Stimulated activated CD8-positive, alpha-beta memory T cell treated with anti-CD3 and anti-CD28 coated beads, Interleukin-15, amount 100 ng/mL, for 4 hours (primary cell): ENCODE data around the gene ERC2.

Experiments used
- DNase-seq, 2 donors: peaks; one replicate each; pipeline ENCODE4 v3.0.0-alpha.2; 2020; ENCODE audit warnings: low read depth in 2 of 2

Gene ERC2

DNA sequence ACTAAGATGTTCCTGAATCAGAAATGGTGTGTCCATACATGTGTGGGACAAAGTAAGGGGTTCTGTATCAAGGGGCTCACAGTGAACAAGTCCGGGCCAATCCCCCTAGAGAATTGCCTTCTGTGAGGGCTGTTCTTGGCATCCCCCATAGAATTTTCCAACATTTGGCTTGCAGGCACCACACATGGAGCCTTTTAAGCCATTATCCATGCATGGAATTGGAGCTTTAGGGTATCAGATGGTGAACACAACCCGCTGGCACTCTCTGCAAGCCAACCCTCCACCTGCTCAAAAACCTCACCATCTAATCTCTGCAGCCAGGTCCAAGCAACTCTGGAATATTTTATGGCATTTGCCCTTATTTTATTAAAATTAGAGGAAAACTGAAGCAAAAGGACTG lies 278.7 kb downstream of the ERC2 start:
- no peak for DNase-seq

DNA sequence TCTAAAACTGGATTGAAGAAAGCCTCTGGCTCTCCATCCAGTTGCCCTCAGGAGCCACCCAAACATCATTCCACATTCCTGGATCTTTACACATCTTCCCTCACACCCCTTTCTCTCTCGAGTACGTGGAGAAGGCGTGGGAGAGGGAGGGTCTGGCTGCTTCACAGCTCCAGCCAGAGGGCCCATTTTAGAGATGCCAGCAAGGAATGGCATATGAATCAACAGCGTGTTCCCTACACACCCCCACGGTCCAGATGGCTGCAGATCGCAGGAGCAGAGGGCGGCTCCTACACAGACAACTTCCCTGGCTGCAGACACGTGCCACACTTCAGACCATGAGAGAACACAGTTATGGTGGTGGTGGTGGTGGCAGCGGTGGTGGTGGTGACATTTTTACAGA lies 280.1 kb downstream of the ERC2 start:
- no peak for DNase-seq

DNA sequence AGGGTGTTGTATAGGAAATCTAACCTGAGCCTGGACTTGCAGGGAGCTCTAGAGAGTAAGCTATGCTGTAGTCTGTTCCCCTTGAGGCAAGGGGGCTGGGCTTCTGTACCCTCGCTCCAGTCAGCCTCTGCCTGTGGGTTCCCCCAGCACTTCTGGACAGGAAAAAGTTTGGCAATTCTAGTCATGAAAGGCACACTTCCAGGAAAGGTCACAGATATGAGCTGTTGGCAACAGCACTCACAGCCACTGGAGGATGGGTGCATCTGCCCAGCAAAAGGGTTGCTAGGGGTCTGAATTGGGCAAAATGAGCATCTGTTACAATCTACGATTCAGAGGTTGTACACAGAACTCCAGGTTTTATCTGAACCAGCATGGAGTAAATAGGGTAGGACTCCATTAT lies 281.2 kb downstream of the ERC2 start:
- DNase-seq, result no peak

DNA sequence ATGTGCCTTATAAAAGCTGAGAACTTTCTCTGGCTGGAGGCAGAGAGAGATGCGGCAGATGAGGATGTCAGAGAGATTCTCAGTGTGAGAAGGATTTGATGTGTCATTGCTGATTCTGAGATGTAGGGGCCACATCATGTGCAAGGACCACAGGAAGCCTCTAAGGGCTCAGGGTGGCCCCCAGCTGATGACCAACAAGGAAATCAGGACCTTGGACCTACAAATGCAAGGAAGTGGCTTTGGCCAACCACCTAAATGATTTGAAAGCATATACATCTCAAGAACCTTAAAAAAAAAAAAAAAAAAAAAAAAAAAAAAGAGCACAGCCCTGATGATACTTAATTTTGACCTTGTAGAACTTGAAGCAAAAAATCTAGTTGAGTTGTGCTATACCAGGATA lies 282.4 kb downstream of the ERC2 start:
- DNase-seq, result no peak

DNA sequence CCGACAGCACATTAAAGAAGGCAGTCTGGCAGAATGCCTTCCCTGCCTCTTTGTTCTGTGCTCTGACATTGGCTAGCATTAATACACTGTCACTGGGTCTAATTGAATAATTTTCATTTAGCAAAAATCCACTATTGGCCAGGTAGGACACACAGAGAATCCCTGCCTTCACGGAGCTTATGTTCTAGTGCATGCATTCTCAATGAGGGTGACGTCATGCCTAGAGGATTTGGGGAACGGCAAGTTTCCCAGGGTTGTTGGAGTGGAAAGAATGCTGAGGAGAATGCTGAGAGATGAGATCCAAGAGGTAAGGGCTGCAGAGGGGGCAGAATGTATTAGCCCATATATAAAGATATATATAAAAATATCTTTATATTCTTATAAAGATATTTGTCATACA lies 284.7 kb downstream of the ERC2 start:
- DNase-seq, result no peak

DNA sequence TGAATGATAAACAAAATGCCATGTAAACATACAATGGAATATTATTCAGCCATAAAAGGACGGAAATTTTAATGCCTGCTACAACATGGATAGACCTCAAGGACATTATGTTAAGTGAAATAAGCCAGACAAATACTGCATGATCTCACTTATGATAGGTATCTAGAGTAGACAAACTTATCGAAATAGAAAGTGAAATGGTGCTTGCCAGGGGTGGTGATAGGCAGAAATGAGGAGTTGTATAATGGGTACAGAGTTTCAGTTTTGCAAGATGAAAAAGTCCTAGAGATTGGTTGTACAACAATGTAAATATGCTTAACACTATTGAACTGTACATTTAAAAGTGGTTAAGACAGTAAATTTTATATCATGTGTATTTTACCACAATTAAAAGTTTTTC lies 287.8 kb downstream of the ERC2 start:
- DNase-seq, result no peak

DNA sequence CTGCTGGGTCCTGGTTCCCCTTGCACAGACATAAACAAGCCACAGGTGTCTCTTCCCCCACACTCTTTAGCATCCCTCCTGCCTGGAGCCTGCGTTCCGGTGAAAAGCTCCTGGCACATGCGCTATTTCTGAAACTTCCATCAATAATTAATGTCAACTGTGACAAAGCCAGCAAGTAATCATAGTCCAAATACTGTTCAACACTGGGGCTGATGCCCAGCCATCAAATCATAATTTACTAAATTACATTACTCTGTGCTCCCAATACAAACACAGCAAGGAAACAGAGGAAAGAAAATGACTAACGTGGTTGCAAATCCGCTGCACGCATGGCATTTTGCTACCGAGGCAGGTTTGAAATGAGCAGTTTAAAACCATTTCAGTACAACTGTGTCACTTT lies 294.7 kb downstream of the ERC2 start:
- DNase-seq, result no peak

DNA sequence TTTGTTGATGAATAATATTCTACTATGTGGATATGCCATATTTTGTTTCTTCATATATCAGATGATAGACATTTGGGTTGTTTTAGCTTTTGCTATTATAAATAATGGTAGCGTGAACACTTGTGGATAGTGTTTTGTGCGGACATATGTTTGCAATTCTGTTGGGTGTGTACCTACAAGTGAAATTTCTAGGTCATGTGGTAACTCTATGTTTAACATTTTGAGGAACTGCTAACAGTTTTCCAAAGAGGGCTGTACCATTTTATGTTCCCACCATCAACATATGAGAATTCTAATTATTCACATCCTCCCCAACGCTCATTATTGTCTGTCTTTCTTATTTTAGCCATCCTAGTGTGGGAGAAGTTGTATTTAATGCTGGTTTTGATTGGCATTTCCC lies 303.8 kb downstream of the ERC2 start:
- DNase-seq, result no peak

DNA sequence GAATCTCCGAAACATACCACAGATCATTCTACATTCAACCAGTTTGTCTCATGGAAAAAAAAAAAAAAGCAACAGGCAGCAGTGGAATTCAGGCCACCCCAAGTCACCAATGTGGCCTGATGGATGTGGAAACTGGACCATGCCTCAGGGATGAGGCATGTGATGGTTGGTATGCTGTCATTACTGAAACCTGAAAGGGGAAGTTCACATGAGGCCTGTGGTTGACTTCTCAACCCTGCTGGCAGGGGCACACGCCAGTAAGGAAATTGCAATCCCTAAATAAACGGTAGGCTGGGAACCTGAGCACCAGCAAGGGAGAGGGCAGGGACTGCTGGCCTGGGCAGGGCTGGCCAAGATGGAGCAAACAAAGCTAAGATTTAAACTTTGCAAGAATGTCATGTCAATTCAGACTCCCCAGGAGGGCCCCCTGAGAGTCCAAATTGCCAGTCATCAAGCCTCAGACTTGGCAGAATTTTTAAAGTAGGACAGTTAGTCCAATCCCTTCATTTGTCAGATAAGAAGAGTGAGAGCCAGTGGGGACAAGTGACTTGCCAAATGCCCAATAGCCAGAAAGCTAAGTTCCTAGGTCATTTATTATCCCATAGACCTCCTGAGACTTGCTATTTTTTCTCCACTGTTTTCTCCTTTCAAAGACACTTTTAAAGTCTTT lies 310.4 kb downstream of the ERC2 start:
- DNase-seq, result no peak

DNA sequence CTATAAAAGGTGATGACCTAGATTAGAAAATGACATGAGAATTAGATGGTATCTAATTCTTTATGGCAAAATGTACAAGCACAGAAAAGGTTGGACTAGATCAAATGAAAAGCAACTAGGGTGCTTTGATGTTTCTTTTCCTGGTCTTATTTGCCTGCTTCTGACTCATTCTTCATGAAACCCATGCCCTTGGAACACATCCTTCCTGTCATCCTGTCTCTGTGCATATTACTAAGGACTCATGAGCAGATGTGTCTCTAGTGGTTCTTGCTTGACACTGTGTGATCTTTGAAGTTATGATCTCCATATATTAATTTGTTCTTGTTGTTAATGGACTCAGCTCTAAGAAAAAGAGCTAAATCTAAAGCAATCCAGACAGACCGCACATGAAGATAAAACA lies 314.0 kb downstream of the ERC2 start:
- DNase-seq, result no peak

DNA sequence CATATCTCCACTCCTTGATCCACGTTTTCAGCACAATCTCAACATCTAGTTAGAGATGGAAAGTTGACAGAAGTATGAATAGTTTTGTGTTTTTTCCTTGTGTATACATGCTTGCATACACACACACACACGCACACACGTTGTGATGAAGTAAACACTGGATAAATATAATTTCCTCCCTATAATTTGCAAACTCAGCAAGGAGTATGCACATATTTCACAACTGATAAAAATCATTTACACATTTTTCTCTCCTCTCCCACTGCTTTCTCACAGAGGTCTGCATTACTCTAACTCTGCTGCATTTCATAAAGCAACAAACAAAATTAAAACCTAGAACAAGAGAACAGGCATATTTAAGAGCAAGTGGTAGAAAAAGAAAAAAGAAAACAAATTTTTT lies 320.9 kb downstream of the ERC2 start:
- no peak for DNase-seq

DNA sequence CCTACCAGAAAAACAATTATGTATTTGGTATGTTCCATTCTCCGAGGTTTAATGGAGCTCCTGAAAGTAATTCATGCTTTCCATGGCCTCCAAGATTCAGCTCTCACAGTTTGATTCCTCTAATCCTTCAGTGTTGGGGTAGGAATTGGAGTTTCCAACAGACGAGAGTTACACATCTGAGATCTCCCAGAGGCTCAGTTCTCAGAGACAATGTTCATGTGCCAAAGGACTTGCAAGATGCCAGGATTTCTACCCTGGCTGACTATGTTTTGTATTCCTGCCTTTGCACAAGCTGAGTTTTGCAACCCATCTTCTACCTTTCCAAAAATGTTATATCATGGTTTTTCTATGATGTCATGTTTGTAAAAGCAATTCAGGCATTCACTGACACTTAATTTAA lies 322.9 kb downstream of the ERC2 start:
- no peak for DNase-seq

DNA sequence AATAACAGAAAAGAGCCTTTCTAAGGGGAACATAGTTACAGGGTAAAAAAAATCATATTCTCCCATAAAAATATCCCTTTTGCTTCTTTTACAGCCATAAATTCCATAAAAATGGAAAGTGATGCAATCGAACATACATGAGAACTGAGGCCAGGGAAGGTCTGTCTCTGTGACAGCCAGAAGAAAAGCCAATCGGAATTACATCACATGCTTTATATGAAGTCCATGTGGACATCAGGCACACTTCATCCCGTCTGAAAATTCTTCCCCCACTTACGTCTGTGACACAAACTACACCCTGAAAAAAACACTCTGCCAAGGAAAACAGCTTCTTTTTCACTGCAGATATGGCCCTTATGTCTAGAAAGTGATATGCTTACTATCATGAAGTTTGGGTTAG lies 323.5 kb downstream of the ERC2 start:
- no peak for DNase-seq

DNA sequence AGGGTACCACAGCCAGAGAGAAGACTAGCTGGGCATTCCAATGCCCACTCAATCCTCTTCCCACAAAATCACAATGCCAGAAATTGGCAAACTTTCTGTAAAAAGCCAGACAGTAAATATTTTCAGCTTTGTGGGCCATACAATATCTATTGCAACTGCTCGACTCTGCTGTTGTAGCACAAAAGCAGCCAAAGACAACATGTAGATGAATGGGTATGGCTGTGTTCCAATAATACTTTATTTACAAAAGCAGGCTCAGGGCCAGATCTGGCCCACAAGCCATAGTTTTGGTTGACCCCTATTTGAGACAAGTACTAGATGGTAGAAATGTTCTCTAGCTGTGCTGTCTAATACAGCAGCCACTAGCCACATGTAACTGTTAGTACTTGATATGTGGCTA lies 330.9 kb downstream of the ERC2 start:
- no peak for DNase-seq

DNA sequence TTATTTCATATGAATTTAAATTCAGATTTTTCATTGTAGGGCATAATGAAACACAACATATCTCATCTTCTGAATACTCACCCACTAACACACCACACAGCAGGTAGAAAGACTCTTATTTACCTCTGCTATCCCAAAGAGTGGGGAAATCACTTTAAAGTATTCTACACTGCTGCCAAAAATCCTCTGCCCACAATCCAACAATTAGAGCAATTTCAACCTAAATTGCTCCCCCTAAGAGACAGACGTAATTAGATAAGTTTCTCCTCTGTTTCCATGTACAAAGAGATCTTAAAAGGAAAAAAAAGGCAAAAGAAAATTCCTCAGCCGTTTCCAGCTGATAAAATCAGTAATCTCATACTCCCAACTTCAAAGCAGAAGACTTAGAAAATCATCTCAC lies 331.8 kb downstream of the ERC2 start:
- DNase-seq, result no peak

DNA sequence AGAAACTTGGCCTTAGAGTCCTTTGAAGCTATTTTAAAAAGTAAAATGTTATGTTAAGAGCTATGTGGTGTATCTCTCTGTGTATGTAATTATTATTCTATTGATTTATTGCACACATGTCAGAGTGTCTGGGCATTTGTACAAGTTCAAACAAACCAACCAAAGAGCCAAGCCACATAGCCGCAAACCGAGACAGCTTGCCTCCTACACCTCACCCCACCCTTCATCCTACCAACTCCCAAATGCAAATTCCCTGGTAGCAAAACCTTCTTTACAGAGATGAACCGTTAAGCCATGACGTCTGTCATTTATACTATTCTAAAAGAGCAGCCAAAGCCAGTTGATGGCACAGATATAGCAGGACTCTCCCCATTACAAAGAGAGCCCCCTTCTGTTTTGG lies 332.3 kb downstream of the ERC2 start:
- DNase-seq, result no peak

DNA sequence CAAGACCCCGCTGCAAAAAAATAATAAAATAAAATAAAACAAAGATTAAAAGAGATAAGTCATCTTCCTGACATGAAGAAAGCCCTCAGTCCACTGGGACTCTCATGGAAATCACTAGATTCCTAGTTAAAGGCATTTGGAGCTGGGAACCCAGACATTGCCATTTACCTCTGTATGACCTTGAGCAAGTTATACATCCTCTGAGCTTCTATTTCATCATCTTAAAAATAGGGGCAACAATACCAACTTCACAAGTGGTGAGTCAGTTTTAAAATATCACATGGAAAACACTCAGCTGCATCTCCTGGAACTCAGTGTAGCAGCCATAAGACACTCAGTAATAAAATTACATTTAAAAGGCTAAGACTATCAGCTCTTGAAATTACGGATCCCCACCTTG lies 334.8 kb downstream of the ERC2 start:
- no peak for DNase-seq

DNA sequence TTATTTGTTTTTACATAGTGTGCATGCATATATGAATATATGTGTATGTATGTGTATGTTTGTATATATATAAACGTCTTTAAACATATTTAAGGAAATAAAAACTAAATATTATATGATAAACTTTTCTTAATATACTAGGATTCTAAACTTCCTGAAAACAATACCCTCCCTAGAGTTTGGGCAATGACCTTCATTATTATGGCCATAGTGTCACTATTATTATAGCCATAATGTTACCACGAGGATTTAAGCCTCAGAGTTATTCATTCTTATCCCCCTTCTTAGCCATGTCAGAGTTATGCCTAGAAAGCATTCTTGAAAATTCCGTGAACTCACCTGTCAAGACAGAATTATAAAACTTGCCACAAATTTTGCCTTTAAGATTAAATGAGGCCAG lies 335.5 kb downstream of the ERC2 start:
- no peak for DNase-seq

DNA sequence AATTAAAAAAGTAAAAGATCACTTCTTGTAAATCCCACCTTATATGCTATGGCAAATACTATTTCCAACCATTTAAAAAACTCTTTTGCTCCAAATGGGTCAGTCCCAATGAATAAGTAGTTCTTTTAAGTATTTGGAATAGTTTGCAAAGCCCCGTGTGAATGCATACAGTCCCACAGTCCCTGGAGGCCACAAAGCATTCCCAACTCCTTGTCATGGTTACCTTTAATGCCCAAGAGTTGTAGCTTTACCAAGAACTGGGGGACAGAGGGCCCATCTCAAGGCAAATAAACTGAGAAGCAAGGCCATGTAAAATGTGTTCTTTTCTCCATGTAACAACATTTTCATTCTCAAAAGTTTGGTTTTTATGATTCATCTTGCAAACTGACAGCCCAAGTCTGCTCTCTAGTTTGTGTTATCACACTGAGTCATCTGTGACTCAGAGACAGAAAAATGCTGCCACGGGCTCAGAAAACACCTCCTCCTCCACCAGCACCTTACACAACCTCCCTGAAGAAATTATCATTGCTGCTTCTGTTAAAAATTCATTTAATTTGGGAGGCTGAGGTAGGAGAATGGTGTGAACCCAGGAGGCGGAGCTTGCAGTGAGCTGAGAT lies 336.2 kb downstream of the ERC2 start:
- DNase-seq, result no peak

DNA sequence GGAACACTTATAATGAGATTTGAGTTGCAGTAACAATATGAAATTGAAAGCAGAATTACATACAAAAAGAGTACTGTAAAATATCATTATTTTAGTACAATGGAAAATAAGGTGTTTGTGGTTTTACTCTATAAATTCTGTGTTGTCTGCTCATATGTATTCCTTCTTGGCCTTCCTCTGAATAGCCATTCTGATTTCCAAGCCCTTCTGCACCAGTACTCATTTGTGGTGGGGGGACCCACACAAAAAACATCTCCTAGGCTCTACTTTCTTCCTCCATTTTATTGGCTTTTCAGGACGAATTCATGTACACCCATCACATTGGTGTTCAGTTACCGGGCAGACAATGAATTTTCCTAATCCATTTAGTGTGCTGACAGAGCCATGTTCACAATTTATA lies 338.2 kb downstream of the ERC2 start:
- DNase-seq, result no peak

DNA sequence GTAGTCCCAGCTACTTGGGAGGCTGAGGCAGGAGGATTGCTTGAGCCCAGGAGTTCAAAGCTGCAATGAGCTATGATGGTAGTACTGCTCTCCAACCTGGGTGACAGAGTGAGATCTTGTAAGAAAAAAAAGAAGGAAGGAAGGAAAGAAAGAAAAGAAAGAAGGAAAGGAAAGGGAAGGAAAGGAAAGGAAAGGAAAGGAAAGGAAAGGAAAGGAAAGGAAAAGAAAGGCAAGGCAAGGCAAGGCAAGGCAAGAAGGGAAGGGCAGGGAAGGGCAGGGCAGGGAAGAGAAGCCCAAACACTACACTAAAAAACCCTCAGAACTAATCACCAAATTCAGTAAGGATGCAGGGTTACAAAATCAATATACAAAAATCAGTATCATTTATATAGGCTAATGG lies 341.6 kb downstream of the ERC2 start:
- no peak for DNase-seq

DNA sequence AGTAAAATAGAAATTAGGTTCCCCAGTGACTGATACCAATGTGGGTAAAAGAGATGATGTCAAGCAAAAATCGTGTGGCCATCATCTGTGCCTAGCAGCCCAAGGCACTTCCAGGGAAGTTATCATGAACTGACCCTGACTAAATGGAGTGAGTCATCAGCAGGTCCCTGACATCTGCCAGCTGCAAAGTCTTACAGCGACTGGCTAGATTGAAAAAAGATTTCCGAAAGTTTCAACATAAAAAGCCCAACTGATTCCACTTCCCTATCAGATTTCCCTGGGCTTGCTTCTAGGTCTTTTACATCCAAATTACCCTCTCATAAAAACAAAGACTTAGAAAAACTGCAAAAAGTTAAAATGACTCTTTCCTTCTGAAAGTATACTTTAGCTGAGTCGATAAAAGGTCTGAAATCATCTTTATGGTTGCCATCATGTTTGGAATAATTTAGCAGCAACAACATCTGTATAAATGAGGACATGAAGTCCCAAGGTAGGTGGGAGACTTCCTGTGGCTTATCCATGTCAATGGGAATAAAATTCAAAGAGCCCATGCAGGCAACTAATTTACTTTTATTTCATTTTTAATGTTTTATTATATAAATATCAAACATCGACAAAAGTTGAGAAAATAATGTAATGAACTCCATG lies 342.8 kb downstream of the ERC2 start:
- no peak for DNase-seq

DNA sequence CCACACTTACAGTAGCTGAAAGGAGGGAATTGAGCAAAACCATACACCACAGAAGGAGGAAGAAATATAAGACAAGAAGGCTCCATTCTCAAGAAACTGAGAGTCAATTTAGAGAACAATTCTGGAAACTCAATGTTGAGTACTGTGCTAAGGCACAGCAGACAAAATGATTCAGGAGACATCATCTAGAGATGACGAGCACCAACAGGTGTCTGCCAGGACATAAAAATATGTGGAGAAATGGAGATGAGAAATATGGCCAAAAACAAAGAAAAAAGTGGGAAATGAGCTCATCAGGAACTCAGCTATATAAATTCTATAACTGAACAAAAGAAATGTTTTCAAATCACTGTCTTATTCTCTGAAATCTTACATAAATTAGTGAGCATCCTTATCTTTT lies 343.7 kb downstream of the ERC2 start:
- no peak for DNase-seq

DNA sequence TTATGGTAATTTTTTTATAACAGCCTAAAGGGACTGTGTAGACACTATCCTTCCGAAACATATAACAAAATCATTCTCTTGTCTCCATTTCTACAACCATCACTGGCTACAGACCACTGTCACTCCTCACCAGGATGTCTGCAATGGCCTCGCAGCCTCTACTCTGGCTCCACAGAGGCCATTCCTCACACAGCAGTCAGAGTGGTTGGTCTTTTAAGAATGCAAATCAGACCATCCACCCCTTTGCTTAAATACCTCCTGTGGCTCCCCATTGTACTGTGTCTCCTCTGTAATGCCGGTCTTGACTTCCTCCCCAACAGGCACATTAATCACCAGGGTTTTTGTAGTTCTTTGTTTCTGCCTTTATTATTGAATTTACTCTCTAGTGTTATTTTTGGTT lies 344.8 kb downstream of the ERC2 start:
- no peak for DNase-seq
